Smooth muscle cell (in vitro differentiated cells): Measurements from ENCODE around the gene UBE2B. TPM values are rescaled to one million over a fixed set of nuclear protein-coding genes. Genes with fewer than 3 reads are reported as not detected.
A peak's percentile ranks its signal among the peaks of the same experiment; 100 is the strongest.
"Not testable (repeated sequence)": the region's sequence is repeated elsewhere in the genome, so short reads cannot be mapped to it uniquely, and the experiment has no call there.

Experiments used
- DNase-seq: peaks from one replicate; lab custom pipeline; 2025; ENCODE audit not compliant: unreplicated experiment; lab: John Stamatoyannopoulos, UW
- H2AFZ ChIP-seq: fragments of 200-600 bp; sonication (generic); 2 replicates; pipeline ENCODE4 v1.6.0; 2016; ENCODE audit warnings: antibody characterized with exemption, low read depth, mild to moderate bottlenecking
- H3F3A ChIP-seq: fragments of 200-600 bp; sonication (generic); 2 replicates; pipeline ENCODE4 v1.6.0; 2017; ENCODE audit warnings: antibody characterized with exemption, low read depth
- H3K27ac ChIP-seq: fragments of 200-600 bp; sonication (generic); 2 replicates; pipeline ENCODE4 v1.5.1; 2016; ENCODE audit warnings: low read depth, mild to moderate bottlenecking
- H3K27me3 ChIP-seq: fragments of 200-600 bp; sonication (generic); 2 replicates; pipeline ENCODE4 v1.6.1; 2016; ENCODE audit warnings: low read depth, mild to moderate bottlenecking
- H3K36me3 ChIP-seq: fragments of 200-600 bp; sonication (generic); 2 replicates; pipeline ENCODE4 v1.5.1; 2016; ENCODE audit warnings: low read depth
- H3K4me1 ChIP-seq: fragments of 200-600 bp; sonication (generic); 2 replicates; pipeline ENCODE4 v1.5.1; 2016; ENCODE audit warnings: low read depth
- H3K4me2 ChIP-seq: fragments of 200-600 bp; sonication (generic); 2 replicates; pipeline ENCODE4 v1.6.0; 2016; ENCODE audit warnings: mild to moderate bottlenecking
- H3K4me3 ChIP-seq: fragments of 200-600 bp; sonication (generic); 2 replicates; pipeline ENCODE4 v1.5.1; 2016; ENCODE audit warnings: mild to moderate bottlenecking
- H3K79me2 ChIP-seq: fragments of 200-600 bp; sonication (generic); 2 replicates; pipeline ENCODE4 v1.6.0; 2016; ENCODE audit warnings: low read depth, mild to moderate bottlenecking
- H3K9ac ChIP-seq: fragments of 200-600 bp; sonication (generic); 2 replicates; pipeline ENCODE4 v1.6.0; 2016; ENCODE audit warnings: low read depth
- H3K9me3 ChIP-seq: fragments of 200-600 bp; sonication (generic); replicated peaks from 2 replicates; pipeline ENCODE4 v1.5.1; 2016; ENCODE audit warnings: low read depth
- H4K20me1 ChIP-seq: fragments of 200-600 bp; sonication (generic); 2 replicates; pipeline ENCODE4 v1.6.0; 2016; ENCODE audit warnings: low read depth
- WGBS: methylation state at CpG from one replicate; pipeline ENCODE4 v1.1.7; 2016; ENCODE audit warnings: low lambda C conversion rate; 5-methylcytosine and 5-hydroxymethylcytosine counted together
- polyA plus RNA-seq: library from polyadenylated mRNA; unstranded; fragments of >200 nt; fragmentation: Nextera tagmentation; extraction: Ambion mirVana; gene quantifications from 2 replicates; pipeline ENCODE4 v1.2.1, GENCODE V29; 2016
- total RNA-seq: library from RNA; depleted of rRNA; stranded (reverse); fragments of >200 nt; gene quantifications from 2 replicates; pipeline ENCODE4 v1.2.3, GENCODE V29; 2014
- TF ChIP-seq, protein P1 (sequence below): fragments of 200-600 bp; sonication (generic); IDR thresholded peaks from 2 replicates; pipeline ENCODE4 v1.5.1; 2017; ENCODE audit warnings: borderline replicate concordance, mild to moderate bottlenecking, antibody characterized with exemption; ENCODE audit not compliant: insufficient read depth, poor library complexity, severe bottlenecking

The UBE2B gene
- total and polyA plus RNA-seq, 2 experiments from 2014 or later, result 60.6 to 86.8 TPM

- 40% methylated on average over 5 of the region's 5 CpGs for WGBS
- H4K20me1 ChIP-seq, result peaks cover 39% of the 10 kb centered on the region
Measured at GRCh38 chr5:134370311-134370870, 978 bp upstream of the UBE2B start.

DNA sequence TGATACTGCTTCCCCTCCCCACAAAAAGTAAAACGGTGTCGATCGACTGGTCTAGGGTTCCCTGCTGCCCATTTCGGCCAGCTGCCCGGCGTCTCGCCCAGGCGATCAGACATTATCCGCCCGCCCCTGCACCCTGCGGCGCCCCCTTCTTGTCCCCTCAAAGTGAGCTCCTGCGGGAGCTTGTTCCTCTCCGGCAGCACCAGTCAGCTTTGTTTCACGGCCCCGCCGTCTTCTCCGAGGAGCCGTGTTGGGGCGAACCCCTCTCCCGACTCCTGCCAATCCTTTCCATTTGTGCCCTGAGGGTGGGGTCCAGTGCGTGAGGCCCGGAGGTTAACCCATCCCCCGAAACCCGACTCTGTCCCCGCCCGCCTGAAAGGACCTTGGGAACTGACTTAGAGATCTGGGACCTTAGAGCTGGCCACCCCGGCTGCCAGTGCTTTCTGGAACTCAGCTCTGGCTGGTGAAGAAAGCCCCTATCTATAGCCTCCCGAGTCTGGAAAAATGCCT is 518 bp downstream of the UBE2B start:
- TF ChIP-seq, protein P1, sequence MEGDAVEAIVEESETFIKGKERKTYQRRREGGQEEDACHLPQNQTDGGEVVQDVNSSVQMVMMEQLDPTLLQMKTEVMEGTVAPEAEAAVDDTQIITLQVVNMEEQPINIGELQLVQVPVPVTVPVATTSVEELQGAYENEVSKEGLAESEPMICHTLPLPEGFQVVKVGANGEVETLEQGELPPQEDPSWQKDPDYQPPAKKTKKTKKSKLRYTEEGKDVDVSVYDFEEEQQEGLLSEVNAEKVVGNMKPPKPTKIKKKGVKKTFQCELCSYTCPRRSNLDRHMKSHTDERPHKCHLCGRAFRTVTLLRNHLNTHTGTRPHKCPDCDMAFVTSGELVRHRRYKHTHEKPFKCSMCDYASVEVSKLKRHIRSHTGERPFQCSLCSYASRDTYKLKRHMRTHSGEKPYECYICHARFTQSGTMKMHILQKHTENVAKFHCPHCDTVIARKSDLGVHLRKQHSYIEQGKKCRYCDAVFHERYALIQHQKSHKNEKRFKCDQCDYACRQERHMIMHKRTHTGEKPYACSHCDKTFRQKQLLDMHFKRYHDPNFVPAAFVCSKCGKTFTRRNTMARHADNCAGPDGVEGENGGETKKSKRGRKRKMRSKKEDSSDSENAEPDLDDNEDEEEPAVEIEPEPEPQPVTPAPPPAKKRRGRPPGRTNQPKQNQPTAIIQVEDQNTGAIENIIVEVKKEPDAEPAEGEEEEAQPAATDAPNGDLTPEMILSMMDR, result no peak
- Histone ChIP-seq H3K27me3 (no peaks in the 10 kb centered on the region), H3K79me2 (peaks cover 52% of the 10 kb centered on the region), H2AFZ (no peak overlapping the region), H3K4me2 (peak overlapping the region; percentile 88), H3K36me3 (no peaks in the 10 kb centered on the region), H3K4me1 (peaks cover 12% of the 10 kb centered on the region), H3K9me3 (no peaks in the 10 kb centered on the region), H4K20me1 (peaks cover 52% of the 10 kb centered on the region), H3K4me3 (peak overlapping the region; percentile 100), H3F3A (no peaks in the 10 kb centered on the region), H3K27ac (peak overlapping the region; percentile 99), H3K9ac (peak overlapping the region; percentile 99)
- DNase-seq, result peak; percentile 34
- 1% methylated on average over 29 of the region's 29 CpGs for WGBS

More at GRCh38 chr5:134370311-134370870, 978 bp upstream of the UBE2B start:
- DNase-seq, result no peak
- Histone ChIP-seq H3K27ac (peak overlapping the region; percentile 99), H3F3A (no peaks in the 10 kb centered on the region), H3K4me1 (peaks cover 20% of the 10 kb centered on the region), H2AFZ (peak overlapping the region; percentile 92), H3K4me3 (peak overlapping the region; percentile 100), H3K4me2 (peak overlapping the region; percentile 88), H3K79me2 (peaks cover 51% of the 10 kb centered on the region), H3K36me3 (no peaks in the 10 kb centered on the region), H3K27me3 (no peaks in the 10 kb centered on the region), H3K9ac (peak overlapping the region; percentile 99), H3K9me3 (no peaks in the 10 kb centered on the region)
- TF ChIP-seq, protein P1, result no peak

- Histone ChIP-seq H3K4me1 (peaks cover 12% of the 10 kb centered on the region), H3K4me2 (peak overlapping the region; percentile 88), H3K79me2 (peaks cover 69% of the 10 kb centered on the region), H3K4me3 (peak overlapping the region; percentile 100), H4K20me1 (peaks cover 70% of the 10 kb centered on the region)
- not testable (repeated sequence) for H3F3A ChIP-seq, H3K27me3 ChIP-seq, H3K27ac ChIP-seq, H3K9ac ChIP-seq, H3K36me3 ChIP-seq, H3K9me3 ChIP-seq, DNase-seq, H2AFZ ChIP-seq
- 100% methylated on average over 5 of the region's 5 CpGs for WGBS
Measured at GRCh38 chr5:134373633-134374032, 2.3 kb downstream of the UBE2B start.

- Histone ChIP-seq H4K20me1 (peaks cover 76% of the 10 kb centered on the region), H3K4me3 (no peak overlapping the region), H3K4me2 (no peak overlapping the region), H3K9me3 (no peaks in the 10 kb centered on the region), H3F3A (no peaks in the 10 kb centered on the region), H3K36me3 (no peaks in the 10 kb centered on the region), H2AFZ (no peak overlapping the region), H3K79me2 (peaks cover 69% of the 10 kb centered on the region), H3K27ac (no peak overlapping the region), H3K9ac (no peak overlapping the region), H3K4me1 (peaks cover 12% of the 10 kb centered on the region), H3K27me3 (no peaks in the 10 kb centered on the region)
- DNase-seq, result no peak
- TF ChIP-seq, protein P1, result no peak
- 95% methylated on average over 3 of the region's 3 CpGs for WGBS
Measured at GRCh38 chr5:134374232-134374631, 2.9 kb downstream of the UBE2B start.
